Loucy (cell line): ENCODE results near the gene SEMA6D.

Experiments
- H2AFZ ChIP-seq: fragments of 200-600 bp; sonication (generic); 2 replicates; pipeline ENCODE4 v1.6.0; 2016; ENCODE audit warnings: antibody characterized with exemption, mild to moderate bottlenecking, low read length, moderate library complexity
- H3F3A ChIP-seq: fragments of 200-600 bp; 2 replicates; pipeline ENCODE4 v1.6.0; 2016; ENCODE audit warnings: antibody characterized with exemption, low read depth, mild to moderate bottlenecking
- H3K27me3 ChIP-seq: fragments of 200-600 bp; sonication (generic); 2 replicates; pipeline ENCODE4 v1.6.1; 2014; ENCODE audit warnings: low read length, mild to moderate bottlenecking; ENCODE audit not compliant: insufficient read depth, poor library complexity, severe bottlenecking
- H3K36me3 ChIP-seq: fragments of 200-600 bp; sonication (generic); 2 replicates; pipeline ENCODE4 v1.6.1; 2016; ENCODE audit warnings: low read length; ENCODE audit not compliant: insufficient read depth
- H3K4me1 ChIP-seq: fragments of 200-600 bp; sonication (generic); 2 replicates; pipeline ENCODE4 v1.5.1; 2014; ENCODE audit warnings: low read length, mild to moderate bottlenecking; ENCODE audit not compliant: insufficient read depth, poor library complexity, severe bottlenecking
- H3K4me2 ChIP-seq: fragments of 200-600 bp; sonication (generic); 2 replicates; pipeline ENCODE4 v1.6.0; 2014; ENCODE audit warnings: antibody characterized with exemption, low read length, low read depth, mild to moderate bottlenecking; ENCODE audit not compliant: poor library complexity, severe bottlenecking
- H3K4me3 ChIP-seq: fragments of 200-600 bp; sonication (generic); 2 replicates; pipeline ENCODE4 v1.5.1; 2014; ENCODE audit warnings: low read length, mild to moderate bottlenecking, mixed read lengths; ENCODE audit not compliant: poor library complexity, severe bottlenecking
- H3K79me2 ChIP-seq: fragments of 200-600 bp; sonication (generic); 2 replicates; pipeline ENCODE4 v1.6.1; 2014; ENCODE audit warnings: low read length; ENCODE audit not compliant: insufficient read depth
- H3K9ac ChIP-seq: fragments of 200-600 bp; sonication (generic); 2 replicates; pipeline ENCODE4 v1.6.0; 2014; ENCODE audit warnings: mild to moderate bottlenecking, low read depth, low read length, moderate library complexity; ENCODE audit not compliant: poor library complexity, severe bottlenecking
- H3K9me2 ChIP-seq: fragments of 200-600 bp; sonication (generic); replicated peaks from 2 replicates; pipeline ENCODE4 v1.6.1; 2016; ENCODE audit warnings: low read depth, low read length, mixed read lengths
- H3K9me3 ChIP-seq: fragments of 200-600 bp; sonication (generic); 2 replicates; pipeline ENCODE4 v1.6.1; 2014; ENCODE audit warnings: mild to moderate bottlenecking, antibody characterized with exemption, low read length, low read depth; ENCODE audit not compliant: insufficient read depth
- H4K20me1 ChIP-seq: fragments of 200-600 bp; sonication (generic); 2 replicates; pipeline ENCODE4 v1.6.0; 2014; ENCODE audit warnings: antibody characterized with exemption, low read length, mild to moderate bottlenecking; ENCODE audit not compliant: insufficient read depth, poor library complexity, severe bottlenecking
- EZH2phosphoT487 ChIP-seq: fragments of 200-600 bp; IDR thresholded peaks from 2 replicates; pipeline ENCODE4 v1.6.1; 2018; ENCODE audit warnings: antibody characterized with exemption, mild to moderate bottlenecking, moderate library complexity, borderline replicate concordance
- TF ChIP-seq, protein P1 (sequence below): fragments of 200-600 bp; sonication (generic); conservative IDR thresholded peaks from 2 replicates; pipeline ENCODE4 v1.5.1; 2014; ENCODE audit warnings: mild to moderate bottlenecking, antibody characterized with exemption, low read length

SEMA6D gene, protein sequence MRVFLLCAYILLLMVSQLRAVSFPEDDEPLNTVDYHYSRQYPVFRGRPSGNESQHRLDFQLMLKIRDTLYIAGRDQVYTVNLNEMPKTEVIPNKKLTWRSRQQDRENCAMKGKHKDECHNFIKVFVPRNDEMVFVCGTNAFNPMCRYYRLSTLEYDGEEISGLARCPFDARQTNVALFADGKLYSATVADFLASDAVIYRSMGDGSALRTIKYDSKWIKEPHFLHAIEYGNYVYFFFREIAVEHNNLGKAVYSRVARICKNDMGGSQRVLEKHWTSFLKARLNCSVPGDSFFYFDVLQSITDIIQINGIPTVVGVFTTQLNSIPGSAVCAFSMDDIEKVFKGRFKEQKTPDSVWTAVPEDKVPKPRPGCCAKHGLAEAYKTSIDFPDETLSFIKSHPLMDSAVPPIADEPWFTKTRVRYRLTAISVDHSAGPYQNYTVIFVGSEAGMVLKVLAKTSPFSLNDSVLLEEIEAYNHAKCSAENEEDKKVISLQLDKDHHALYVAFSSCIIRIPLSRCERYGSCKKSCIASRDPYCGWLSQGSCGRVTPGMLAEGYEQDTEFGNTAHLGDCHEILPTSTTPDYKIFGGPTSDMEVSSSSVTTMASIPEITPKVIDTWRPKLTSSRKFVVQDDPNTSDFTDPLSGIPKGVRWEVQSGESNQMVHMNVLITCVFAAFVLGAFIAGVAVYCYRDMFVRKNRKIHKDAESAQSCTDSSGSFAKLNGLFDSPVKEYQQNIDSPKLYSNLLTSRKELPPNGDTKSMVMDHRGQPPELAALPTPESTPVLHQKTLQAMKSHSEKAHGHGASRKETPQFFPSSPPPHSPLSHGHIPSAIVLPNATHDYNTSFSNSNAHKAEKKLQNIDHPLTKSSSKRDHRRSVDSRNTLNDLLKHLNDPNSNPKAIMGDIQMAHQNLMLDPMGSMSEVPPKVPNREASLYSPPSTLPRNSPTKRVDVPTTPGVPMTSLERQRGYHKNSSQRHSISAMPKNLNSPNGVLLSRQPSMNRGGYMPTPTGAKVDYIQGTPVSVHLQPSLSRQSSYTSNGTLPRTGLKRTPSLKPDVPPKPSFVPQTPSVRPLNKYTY

DNA sequence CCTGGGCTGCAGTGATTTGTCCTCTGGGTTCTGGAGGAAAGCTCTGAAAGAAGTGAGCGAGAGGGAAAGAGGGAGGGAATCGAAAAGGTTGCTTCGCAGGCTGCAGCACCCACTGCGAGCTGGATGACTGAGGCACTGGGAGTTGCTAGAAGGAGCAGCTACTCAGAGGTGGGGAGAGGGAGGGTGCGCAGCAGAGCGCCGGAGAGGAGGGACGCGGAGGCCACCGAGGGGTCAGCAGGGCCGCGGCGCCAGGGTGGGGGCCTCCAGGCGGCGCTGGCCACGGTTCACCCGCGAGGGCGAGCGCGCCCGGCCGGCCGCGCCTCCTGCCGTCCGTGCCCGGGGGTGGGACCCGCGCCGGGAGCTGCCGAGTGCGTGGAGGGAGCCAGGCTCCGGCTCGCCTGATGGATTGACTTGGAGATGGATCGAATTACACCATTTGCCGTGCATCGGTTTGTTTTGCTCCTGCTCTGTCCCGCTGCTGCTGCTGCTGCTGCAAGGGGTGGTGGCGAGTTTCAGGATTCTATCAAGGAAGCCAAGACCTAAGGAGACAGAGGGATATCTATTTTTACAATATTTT is at the start of gene SEMA6D:
TSS of gene SEMA6D (plus strand) at position 470 of the 577 bp plus-strand sequence. CDS start 42,294 bp downstream, outside the sequence.
- no peaks in the 10 kb centered on the region for H3K9me2 ChIP-seq
- no peak within 1 kb of the TSS for H3K9ac ChIP-seq
- no peak within 1 kb of the TSS for H3K4me3 ChIP-seq
- no peak within 1 kb of the TSS for H2AFZ ChIP-seq
- H3K36me3 ChIP-seq: no peaks in the 10 kb centered on the region
- H3K4me2 ChIP-seq: no peak within 1 kb of the TSS
- no peaks in the 10 kb centered on the region for H3F3A ChIP-seq
- H3K4me1 ChIP-seq: no peaks in the 10 kb centered on the region
- H3K9me3 ChIP-seq: no peaks in the 10 kb centered on the region
- H4K20me1 ChIP-seq: no peaks in the 10 kb centered on the region
- H3K27me3 ChIP-seq: no peaks in the 10 kb centered on the region
- TF ChIP-seq, protein P1, sequence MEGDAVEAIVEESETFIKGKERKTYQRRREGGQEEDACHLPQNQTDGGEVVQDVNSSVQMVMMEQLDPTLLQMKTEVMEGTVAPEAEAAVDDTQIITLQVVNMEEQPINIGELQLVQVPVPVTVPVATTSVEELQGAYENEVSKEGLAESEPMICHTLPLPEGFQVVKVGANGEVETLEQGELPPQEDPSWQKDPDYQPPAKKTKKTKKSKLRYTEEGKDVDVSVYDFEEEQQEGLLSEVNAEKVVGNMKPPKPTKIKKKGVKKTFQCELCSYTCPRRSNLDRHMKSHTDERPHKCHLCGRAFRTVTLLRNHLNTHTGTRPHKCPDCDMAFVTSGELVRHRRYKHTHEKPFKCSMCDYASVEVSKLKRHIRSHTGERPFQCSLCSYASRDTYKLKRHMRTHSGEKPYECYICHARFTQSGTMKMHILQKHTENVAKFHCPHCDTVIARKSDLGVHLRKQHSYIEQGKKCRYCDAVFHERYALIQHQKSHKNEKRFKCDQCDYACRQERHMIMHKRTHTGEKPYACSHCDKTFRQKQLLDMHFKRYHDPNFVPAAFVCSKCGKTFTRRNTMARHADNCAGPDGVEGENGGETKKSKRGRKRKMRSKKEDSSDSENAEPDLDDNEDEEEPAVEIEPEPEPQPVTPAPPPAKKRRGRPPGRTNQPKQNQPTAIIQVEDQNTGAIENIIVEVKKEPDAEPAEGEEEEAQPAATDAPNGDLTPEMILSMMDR: no peak
- TF ChIP-seq EZH2phosphoT487: no peak
- no peaks in the 10 kb centered on the region for H3K79me2 ChIP-seq

DNA sequence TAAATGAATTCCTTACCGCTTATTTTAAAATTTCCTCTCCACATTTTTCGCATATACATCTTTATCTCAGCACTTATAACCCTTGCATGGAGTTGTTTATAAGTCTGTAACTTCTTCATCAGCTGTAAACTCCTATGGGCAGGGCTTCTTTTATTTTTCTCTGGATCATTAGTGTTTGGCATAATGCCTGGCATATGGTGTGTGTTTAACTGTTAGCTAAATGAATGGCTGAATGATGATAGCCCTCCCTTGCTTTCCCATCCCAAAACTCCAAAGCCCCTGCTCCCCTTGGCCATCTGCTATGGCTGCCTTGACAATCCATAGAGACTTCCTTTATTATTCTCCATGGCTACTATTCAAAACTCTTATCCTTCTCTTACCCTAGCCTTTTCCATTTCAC is 48.1 kb upstream of the SEMA6D start:
- H2AFZ ChIP-seq: no peak overlapping the region
- no peaks in the 10 kb centered on the region for H3K9me2 ChIP-seq
- no peaks in the 10 kb centered on the region for H3K9me3 ChIP-seq
- H3K27me3 ChIP-seq: no peaks in the 10 kb centered on the region
- H3K4me1 ChIP-seq: no peaks in the 10 kb centered on the region
- no peaks in the 10 kb centered on the region for H4K20me1 ChIP-seq
- H3K36me3 ChIP-seq: no peaks in the 10 kb centered on the region
- H3K4me2 ChIP-seq: no peak overlapping the region
- H3F3A ChIP-seq: no peaks in the 10 kb centered on the region
- H3K9ac ChIP-seq: no peak overlapping the region
- TF ChIP-seq, protein P1: no peak
- no peak for TF ChIP-seq EZH2phosphoT487
- no peak overlapping the region for H3K4me3 ChIP-seq
- no peaks in the 10 kb centered on the region for H3K79me2 ChIP-seq

DNA sequence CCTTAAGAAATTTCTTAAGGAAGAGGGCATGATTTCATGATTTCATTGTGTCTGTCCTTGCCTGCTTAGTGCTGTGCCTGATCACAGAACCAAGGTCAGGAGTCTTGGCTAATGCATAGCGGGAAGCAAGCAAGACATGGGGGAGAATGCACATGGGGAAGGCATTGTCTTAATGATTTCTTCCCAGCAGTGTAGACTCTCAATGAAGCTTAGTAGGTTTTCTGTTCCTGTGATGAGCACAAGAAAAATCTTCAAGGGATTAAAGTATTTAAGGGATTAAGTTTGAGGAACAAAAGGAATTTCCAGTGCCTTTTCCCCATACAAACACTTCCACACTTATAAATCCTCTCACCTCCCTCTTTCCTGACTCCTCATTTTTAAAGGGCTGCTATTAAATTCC is 46.9 kb upstream of the SEMA6D start:
- TF ChIP-seq, protein P1: no peak
- no peak for TF ChIP-seq EZH2phosphoT487
- H3K36me3 ChIP-seq: no peaks in the 10 kb centered on the region
- no peaks in the 10 kb centered on the region for H3K4me1 ChIP-seq
- no peak overlapping the region for H3K9ac ChIP-seq
- H3K4me3 ChIP-seq: no peak overlapping the region
- H3K4me2 ChIP-seq: no peak overlapping the region
- peaks cover 2% of the 10 kb centered on the region; the same call in 1 of the 2 replicates for H3K9me3 ChIP-seq
- no peaks in the 10 kb centered on the region for H3K9me2 ChIP-seq
- no peaks in the 10 kb centered on the region for H3K27me3 ChIP-seq
- H4K20me1 ChIP-seq: no peaks in the 10 kb centered on the region
- H3K79me2 ChIP-seq: no peaks in the 10 kb centered on the region
- H2AFZ ChIP-seq: no peak overlapping the region
- H3F3A ChIP-seq: no peaks in the 10 kb centered on the region
